ENCODE measurements around the gene SLC6A12. TPM values are rescaled to one million over a fixed set of nuclear protein-coding genes. Genes with fewer than 3 reads are reported as not detected.

Gene SLC6A12
- total RNA-seq, 4 donors from 2014 or later: 0.13 TPM; not detected in 3

DNA sequence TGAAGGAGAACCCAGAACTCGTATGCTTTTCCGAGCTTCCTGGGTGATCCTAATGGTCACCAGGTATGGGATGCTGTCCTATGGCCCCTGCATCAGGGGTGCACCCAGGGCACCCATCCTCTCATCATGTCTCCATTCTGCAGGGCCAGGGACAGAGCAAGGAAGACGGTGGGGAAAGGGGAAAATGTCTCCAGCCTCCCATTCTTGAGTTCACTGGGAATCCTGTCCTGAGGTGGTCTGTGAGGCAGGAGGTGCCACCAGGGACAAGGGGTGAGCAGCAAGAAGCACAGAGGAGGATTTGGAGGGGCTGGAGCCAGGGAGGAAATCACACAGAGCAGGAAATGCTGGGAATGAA is 14.9 kb upstream of the SLC6A12 start:
- no peak for TF ChIP-seq POLR2A (IDR thresholded peaks at IDR 0.05)
- TF ChIP-seq, protein P1, sequence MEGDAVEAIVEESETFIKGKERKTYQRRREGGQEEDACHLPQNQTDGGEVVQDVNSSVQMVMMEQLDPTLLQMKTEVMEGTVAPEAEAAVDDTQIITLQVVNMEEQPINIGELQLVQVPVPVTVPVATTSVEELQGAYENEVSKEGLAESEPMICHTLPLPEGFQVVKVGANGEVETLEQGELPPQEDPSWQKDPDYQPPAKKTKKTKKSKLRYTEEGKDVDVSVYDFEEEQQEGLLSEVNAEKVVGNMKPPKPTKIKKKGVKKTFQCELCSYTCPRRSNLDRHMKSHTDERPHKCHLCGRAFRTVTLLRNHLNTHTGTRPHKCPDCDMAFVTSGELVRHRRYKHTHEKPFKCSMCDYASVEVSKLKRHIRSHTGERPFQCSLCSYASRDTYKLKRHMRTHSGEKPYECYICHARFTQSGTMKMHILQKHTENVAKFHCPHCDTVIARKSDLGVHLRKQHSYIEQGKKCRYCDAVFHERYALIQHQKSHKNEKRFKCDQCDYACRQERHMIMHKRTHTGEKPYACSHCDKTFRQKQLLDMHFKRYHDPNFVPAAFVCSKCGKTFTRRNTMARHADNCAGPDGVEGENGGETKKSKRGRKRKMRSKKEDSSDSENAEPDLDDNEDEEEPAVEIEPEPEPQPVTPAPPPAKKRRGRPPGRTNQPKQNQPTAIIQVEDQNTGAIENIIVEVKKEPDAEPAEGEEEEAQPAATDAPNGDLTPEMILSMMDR (IDR thresholded peaks at IDR 0.05 in 4 of 5, conservative IDR thresholded peaks at IDR 0.05 in 1 of 5): no peak
- Histone ChIP-seq H3K36me3 (no peaks in the 10 kb centered on the region), H3K4me3 (no peak overlapping the region), H3K4me1 (peaks cover 13 to 29% of the 10 kb centered on the region in 2 donors), H3K27ac (no peak overlapping the region), H3K9me3 (no peaks in the 10 kb centered on the region), H3K27me3 (no peaks in the 10 kb centered on the region)
- ATAC-seq (no peak), DNase-seq (no peak)
- in situ Hi-C loops (cut with MboI; ENCODE audit: low sequenced_read_pairs in 4 of 4): no loop called here
- intact Hi-C loops (cut with DNase I; ENCODE audit: low total_unique reads): no loop called here

GRCh38 chr12:227923-228845 is 14.2 kb upstream of the SLC6A12 start:
- in situ Hi-C loops (cut with MboI; ENCODE audit: low sequenced_read_pairs in 4 of 4) (no loop called here), intact Hi-C loops (cut with DNase I; ENCODE audit: low total_unique reads) (no loop called here)
- Histone ChIP-seq H3K27ac (no peak overlapping the region), H3K27me3 (no peaks in the 10 kb centered on the region), H3K9me3 (no peaks in the 10 kb centered on the region), H3K4me1 (peaks cover 8 to 23% of the 10 kb centered on the region in 2 donors), H3K36me3 (no peaks in the 10 kb centered on the region), H3K4me3 (no peak overlapping the region)
- ATAC-seq (no peak), DNase-seq (no peak)
- TF ChIP-seq, protein P1 (IDR thresholded peaks at IDR 0.05 in 4 of 5, conservative IDR thresholded peaks at IDR 0.05 in 1 of 5): no peak

DNA sequence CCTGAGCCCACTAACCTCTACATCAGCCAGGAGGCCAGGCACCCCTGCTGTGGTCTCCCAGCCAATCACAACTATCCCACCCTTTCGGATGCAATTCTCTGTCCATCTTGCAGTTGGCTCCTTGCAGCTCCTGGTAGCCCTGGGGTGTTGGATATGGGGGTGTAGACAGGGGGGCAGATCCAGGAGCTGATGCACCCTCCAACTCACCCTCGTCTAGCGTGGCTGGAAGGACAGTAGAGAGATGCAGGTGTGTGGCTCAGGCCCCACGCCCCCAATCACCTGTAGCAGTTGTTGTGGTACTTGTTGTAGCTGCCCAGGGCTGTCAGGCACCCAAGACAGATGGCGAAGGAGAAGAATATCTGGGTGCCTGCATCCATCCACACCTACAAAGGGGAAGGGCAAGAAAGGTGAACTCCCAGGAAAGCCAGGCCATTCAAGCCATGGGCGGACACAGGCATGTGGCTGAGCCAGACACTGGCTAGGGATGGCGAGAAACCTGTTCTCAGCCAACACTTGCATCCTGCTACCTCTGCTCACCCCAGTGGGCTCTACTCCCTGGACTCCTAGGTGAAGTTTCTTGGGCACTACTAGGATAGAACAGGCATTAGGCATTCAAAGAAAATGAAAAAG is 13.4 kb upstream of the SLC6A12 start:
- H3K4me1 ChIP-seq: peaks cover under 1 to 16% of the 10 kb centered on the region in 2 donors
- no peak overlapping the region for H3K4me3 ChIP-seq
- no peaks in the 10 kb centered on the region for H3K9me3 ChIP-seq
- ATAC-seq (no peak), DNase-seq (no peak)
- no peak overlapping the region for H3K27ac ChIP-seq
- TF ChIP-seq POLR2A (IDR thresholded peaks at IDR 0.05): no peak
- TF ChIP-seq, protein P1 (IDR thresholded peaks at IDR 0.05 in 4 of 5, conservative IDR thresholded peaks at IDR 0.05 in 1 of 5): no peak
- in situ Hi-C loops (cut with MboI; ENCODE audit: low sequenced_read_pairs in 4 of 4): no loop called here
- intact Hi-C loops (cut with DNase I; ENCODE audit: low total_unique reads): no loop called here
- H3K27me3 ChIP-seq: no peaks in the 10 kb centered on the region
- no peaks in the 10 kb centered on the region for H3K36me3 ChIP-seq

DNA sequence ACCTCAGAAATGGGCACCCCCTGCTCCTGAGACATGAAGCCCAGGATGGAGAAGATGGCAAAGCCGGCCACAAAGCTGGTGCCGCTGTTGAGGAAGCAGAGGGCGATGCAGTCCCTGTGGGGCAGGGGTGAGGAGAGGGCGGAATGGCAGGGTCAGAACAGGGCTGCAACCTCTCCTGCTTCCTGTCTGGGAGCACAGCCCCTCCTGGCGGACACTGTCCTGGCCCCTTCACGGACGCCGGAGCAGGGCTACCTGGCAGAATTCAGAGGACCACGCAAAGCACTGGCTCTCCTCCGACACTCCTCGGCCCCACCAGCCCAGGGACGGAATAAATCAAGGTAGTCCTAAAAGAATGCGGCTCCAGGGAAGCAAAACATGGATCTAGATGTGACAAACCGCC is 12.4 kb upstream of the SLC6A12 start:
- no peaks in the 10 kb centered on the region for H3K36me3 ChIP-seq
- ATAC-seq (no peak), DNase-seq (no peak)
- peaks cover 0 to 14% of the 10 kb centered on the region in 2 donors for H3K4me1 ChIP-seq
- H3K27me3 ChIP-seq: no peaks in the 10 kb centered on the region
- TF ChIP-seq, protein P1 (IDR thresholded peaks at IDR 0.05 in 4 of 5, conservative IDR thresholded peaks at IDR 0.05 in 1 of 5): no peak
- no peak for TF ChIP-seq POLR2A (IDR thresholded peaks at IDR 0.05)
- in situ Hi-C loops (cut with MboI; ENCODE audit: low sequenced_read_pairs in 4 of 4): no loop called here
- H3K4me3 ChIP-seq: no peak overlapping the region
- intact Hi-C loops (cut with DNase I; ENCODE audit: low total_unique reads): no loop called here
- no peaks in the 10 kb centered on the region for H3K9me3 ChIP-seq
- no peak overlapping the region for H3K27ac ChIP-seq

Measured in gastrocnemius medialis (tissue), 4 donors.